Gastroesophageal sphincter (tissue), 4 donors: Measurements from ENCODE around the gene HNRNPDL. TPM values are rescaled to one million over a fixed set of nuclear protein-coding genes. Genes with fewer than 3 reads are reported as not detected.

Source experiments
- ATAC-seq: fragments of 150-250 bp; one replicate; pipeline ENCODE4 v1.9.1; 2016; ENCODE audit warnings: mild to moderate bottlenecking, moderate library complexity
- H3K27ac ChIP-seq, 4 donors: fragments of 200-600 bp; sonication (generic) in 3 of 4; 1 replicate in 3 of 4; 2 replicates in 1 of 4; pipeline ENCODE4 v1.5.1; 2016 to 2019
- H3K27me3 ChIP-seq: fragments of 200-600 bp; sonication (generic); one replicate; pipeline ENCODE4 v1.5.1; 2019
- H3K36me3 ChIP-seq, 2 donors: fragments of 200-600 bp; sonication (generic); one replicate each; pipeline ENCODE4 v1.5.1; 2019; ENCODE audit warnings: control low read depth in 1 of 2
- H3K4me1 ChIP-seq, 3 donors: fragments of 200-600 bp; sonication (generic); 1 replicate in 2 of 3; 2 replicates in 1 of 3; pipeline ENCODE4 v1.5.1; 2016 to 2019; ENCODE audit warnings: control low read depth in 2 of 3
- H3K4me3 ChIP-seq, 2 donors: fragments of 200-600 bp; sonication (generic); one replicate each; pipeline ENCODE4 v1.5.1; 2019; ENCODE audit warnings: mild to moderate bottlenecking in 1 of 2, moderate library complexity in 1 of 2
- H3K9me3 ChIP-seq, 3 donors: fragments of 200-600 bp; sonication (generic); one replicate each; pipeline ENCODE4 v1.5.1; 2017 to 2019; ENCODE audit warnings: control low read depth in 2 of 3
- EP300 ChIP-seq: sonication (generic); formaldehyde crosslinking; IDR thresholded peaks from one replicate; pipeline ENCODE4 v1.6.1; 2017; ENCODE audit warnings: antibody characterized with exemption, mild to moderate bottlenecking
- POLR2A ChIP-seq, 2 donors: fragments of 450-650 bp; IDR thresholded peaks; one replicate each; pipeline ENCODE4 v1.6.1; 2017; ENCODE audit warnings: antibody characterized with exemption in 2 of 2, mild to moderate bottlenecking in 2 of 2, moderate library complexity in 1 of 2
- POLR2AphosphoS5 ChIP-seq: sonication (generic); formaldehyde crosslinking; IDR thresholded peaks from one replicate; pipeline ENCODE4 v1.6.1; 2017; ENCODE audit warnings: antibody characterized with exemption
- WGBS, 2 donors: methylation state at CpG; one replicate each; pipeline ENCODE4 v1.1.5; 2018; ENCODE audit warnings: low coverage in 1 of 2; 5-methylcytosine and 5-hydroxymethylcytosine counted together
- total RNA-seq, 4 donors: library from RNA; depleted of rRNA; stranded (reverse); fragments of >200 nt; gene quantifications; one replicate each; pipeline ENCODE4 v1.1.0, GENCODE V29; 2016
- TF ChIP-seq, protein P1 (sequence below), 4 experiments: fragments of 200-600 bp in 2 of 4; fragments of 450-650 bp in 2 of 4; sonication (generic) in 1 of 4; IDR thresholded peaks; one replicate each; pipeline ENCODE4 v1.5.1; 2017 to 2019; ENCODE audit warnings: antibody characterized with exemption in 4 of 4, mild to moderate bottlenecking in 2 of 4, moderate library complexity in 2 of 4

The HNRNPDL gene
- total RNA-seq, 4 donors from 2014 or later, result 140 to 226 (median 195) TPM

- H3K36me3 ChIP-seq, result peaks cover 0 to 59% of the 10 kb centered on the region in 2 donors
- WGBS, 2 donors, result 81 to 86% methylated on average over 2 of the region's 2 CpGs
- H3K4me3 ChIP-seq, result no peak overlapping the region
- H3K9me3 ChIP-seq, result no peaks in the 10 kb centered on the region
- ATAC-seq, result no peak
- TF ChIP-seq POLR2A (IDR thresholded peaks at IDR 0.05), result no peak
- no peak for TF ChIP-seq POLR2AphosphoS5
- TF ChIP-seq EP300, result no peak
- TF ChIP-seq, protein P1, sequence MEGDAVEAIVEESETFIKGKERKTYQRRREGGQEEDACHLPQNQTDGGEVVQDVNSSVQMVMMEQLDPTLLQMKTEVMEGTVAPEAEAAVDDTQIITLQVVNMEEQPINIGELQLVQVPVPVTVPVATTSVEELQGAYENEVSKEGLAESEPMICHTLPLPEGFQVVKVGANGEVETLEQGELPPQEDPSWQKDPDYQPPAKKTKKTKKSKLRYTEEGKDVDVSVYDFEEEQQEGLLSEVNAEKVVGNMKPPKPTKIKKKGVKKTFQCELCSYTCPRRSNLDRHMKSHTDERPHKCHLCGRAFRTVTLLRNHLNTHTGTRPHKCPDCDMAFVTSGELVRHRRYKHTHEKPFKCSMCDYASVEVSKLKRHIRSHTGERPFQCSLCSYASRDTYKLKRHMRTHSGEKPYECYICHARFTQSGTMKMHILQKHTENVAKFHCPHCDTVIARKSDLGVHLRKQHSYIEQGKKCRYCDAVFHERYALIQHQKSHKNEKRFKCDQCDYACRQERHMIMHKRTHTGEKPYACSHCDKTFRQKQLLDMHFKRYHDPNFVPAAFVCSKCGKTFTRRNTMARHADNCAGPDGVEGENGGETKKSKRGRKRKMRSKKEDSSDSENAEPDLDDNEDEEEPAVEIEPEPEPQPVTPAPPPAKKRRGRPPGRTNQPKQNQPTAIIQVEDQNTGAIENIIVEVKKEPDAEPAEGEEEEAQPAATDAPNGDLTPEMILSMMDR (IDR thresholded peaks at IDR 0.05), result no peak
- H3K27ac ChIP-seq, result no peak overlapping the region
- H3K27me3 ChIP-seq, result no peaks in the 10 kb centered on the region
- peaks cover 0 to 14% (median 0%) of the 10 kb centered on the region in 3 donors for H3K4me1 ChIP-seq
Observed at GRCh38 chr4:82458729-82459128, 28.5 kb upstream of the HNRNPDL start.

GRCh38 chr4:82457266-82457665, 27.0 kb upstream of the HNRNPDL start:
- Histone ChIP-seq H3K36me3 (peaks cover 0 to 73% of the 10 kb centered on the region in 2 donors), H3K4me1 (peaks cover 0 to 4% (median 0%) of the 10 kb centered on the region in 3 donors), H3K4me3 (no peak overlapping the region), H3K27me3 (no peaks in the 10 kb centered on the region), H3K9me3 (no peaks in the 10 kb centered on the region), H3K27ac (no peak overlapping the region)
- 88 to 89% methylated on average over 3 to 5 of the region's 7 CpGs for WGBS, 2 donors
- ATAC-seq, result no peak
- TF ChIP-seq POLR2AphosphoS5, result no peak
- no peak for TF ChIP-seq EP300
- TF ChIP-seq, protein P1 (IDR thresholded peaks at IDR 0.05), result no peak
- TF ChIP-seq POLR2A (IDR thresholded peaks at IDR 0.05), result no peak

GRCh38 chr4:82452026-82452425, 21.8 kb upstream of the HNRNPDL start:
- H3K4me3 ChIP-seq, result no peak overlapping the region
- H3K27me3 ChIP-seq, result no peaks in the 10 kb centered on the region
- peaks cover 0 to 78% of the 10 kb centered on the region in 2 donors for H3K36me3 ChIP-seq
- 100% methylated on average over 4 to 7 of the region's 7 CpGs for WGBS, 2 donors
- no peaks in the 10 kb centered on the region for H3K9me3 ChIP-seq
- H3K27ac ChIP-seq, result no peak overlapping the region
- H3K4me1 ChIP-seq, result no peaks in the 10 kb centered on the region
- TF ChIP-seq EP300 (no peak), POLR2A (IDR thresholded peaks at IDR 0.05) (no peak), POLR2AphosphoS5 (no peak)
- TF ChIP-seq, protein P1 (IDR thresholded peaks at IDR 0.05), result no peak
- ATAC-seq, result no peak

DNA sequence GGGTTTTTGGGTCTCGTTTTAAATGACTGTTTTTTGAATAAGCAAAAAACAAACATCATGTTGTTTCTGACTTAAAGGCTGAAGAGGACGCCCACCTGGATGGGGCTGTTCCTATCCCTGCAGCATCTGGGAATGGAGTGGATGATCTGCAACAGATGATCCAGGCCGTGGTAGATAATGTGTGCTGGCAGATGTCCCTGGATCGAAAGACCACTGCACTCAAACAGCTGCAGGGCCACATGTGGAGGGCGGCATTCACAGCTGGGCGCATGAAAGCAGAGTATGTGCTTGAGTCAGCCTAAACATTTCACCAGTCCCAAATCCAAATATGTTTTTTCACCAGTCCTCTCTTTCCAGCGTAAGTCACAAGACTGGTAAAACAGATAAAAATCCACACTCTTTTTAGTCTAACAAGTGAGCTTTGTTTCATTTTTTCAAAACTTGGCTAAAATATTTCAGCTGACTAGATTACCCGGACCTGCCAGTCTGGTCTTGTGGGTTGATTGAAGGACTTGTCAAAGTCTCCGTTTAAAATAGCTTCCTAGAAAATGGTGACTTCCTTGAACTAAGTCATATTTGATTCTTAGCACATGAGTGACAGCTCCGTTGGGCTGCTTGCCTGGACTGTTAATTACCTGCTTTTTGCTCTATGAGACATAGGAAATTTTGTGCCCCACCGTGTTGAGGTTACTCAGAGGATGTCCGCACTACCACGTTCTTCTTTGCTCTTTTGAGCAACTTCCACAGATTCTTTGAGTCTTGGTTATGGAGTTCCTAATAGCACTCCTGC, 20.9 kb upstream of the HNRNPDL start:
- H3K27ac ChIP-seq, result no peak overlapping the region
- 84 to 90% methylated on average over 10 to 12 of the region's 13 CpGs for WGBS, 2 donors
- TF ChIP-seq POLR2A (IDR thresholded peaks at IDR 0.05), result no peak
- TF ChIP-seq, protein P1 (IDR thresholded peaks at IDR 0.05), result no peak
- no peak for TF ChIP-seq POLR2AphosphoS5
- no peak for TF ChIP-seq EP300
- no peaks in the 10 kb centered on the region for H3K27me3 ChIP-seq
- ATAC-seq, result no peak
- H3K4me1 ChIP-seq, result no peaks in the 10 kb centered on the region
- peaks cover 0 to 73% of the 10 kb centered on the region in 2 donors for H3K36me3 ChIP-seq
- H3K4me3 ChIP-seq, result no peak overlapping the region
- no peaks in the 10 kb centered on the region for H3K9me3 ChIP-seq

GRCh38 chr4:82447886-82448285, 17.6 kb upstream of the HNRNPDL start:
- Histone ChIP-seq H3K4me3 (no peak overlapping the region), H3K4me1 (no peaks in the 10 kb centered on the region), H3K36me3 (peaks cover 0 to 46% of the 10 kb centered on the region in 2 donors), H3K27me3 (no peaks in the 10 kb centered on the region), H3K27ac (no peak overlapping the region), H3K9me3 (no peaks in the 10 kb centered on the region)
- ATAC-seq, result no peak
- TF ChIP-seq POLR2A (IDR thresholded peaks at IDR 0.05) (no peak), EP300 (no peak), POLR2AphosphoS5 (no peak)
- TF ChIP-seq, protein P1 (IDR thresholded peaks at IDR 0.05), result no peak
- WGBS, 2 donors, result 88 to 100% methylated on average over 1 of the region's 1 CpG
